H1 (cell line): ENCODE measurements around the gene SIN3B. TPM values are rescaled to one million over a fixed set of nuclear protein-coding genes. Genes with fewer than 3 reads are reported as not detected.

Experiments used
- CTCF ChIA-PET: fragments of 300-600 bp; sonication (Branson Sonifier 250); formaldehyde crosslinking; loops from one replicate; lab custom pipeline; 2021; ENCODE audit not compliant: partially characterized antibody; lab: Charles Lee
- POLR2A ChIA-PET: fragments of 300-600 bp; sonication (Branson Sonifier 250); formaldehyde crosslinking; loops from one replicate; lab custom pipeline; 2021; ENCODE audit warnings: inconsistent platforms; ENCODE audit not compliant: partially characterized antibody; lab: Charles Lee
- DNase-seq, 2 experiments: peaks; one replicate each; pipeline versions ENCODE4 v3.0.0 to v3.0.0-alpha.2; 2010 to 2022; ENCODE audit warnings: low spot score in 2 of 2, low read depth in 1 of 2, mixed read lengths in 1 of 2
- FAIRE-seq: peaks from 2 replicates; lab custom pipeline; 2011; peaks lifted over from hg19 to GRCh38; lab: Jason Lieb, UNC
- H2AFZ ChIP-seq: 2 replicates; pipeline ENCODE4 v1.8.1; 2012; ENCODE audit warnings: low read length, inconsistent platforms
- H2AK5ac ChIP-seq: 2 replicates; pipeline ENCODE4 v1.6.1; 2013; ENCODE audit warnings: low read depth, low read length
- H2BK120ac ChIP-seq: replicated peaks from 2 replicates; pipeline ENCODE3; 2013; ENCODE audit warnings: low read depth, low read length, inconsistent platforms
- H2BK12ac ChIP-seq: 2 replicates; pipeline ENCODE4 v1.6.1; 2013; ENCODE audit warnings: low read depth, low read length
- H2BK15ac ChIP-seq: 2 replicates; pipeline ENCODE4 v1.6.1; 2013; ENCODE audit warnings: low read length
- H2BK20ac ChIP-seq: 2 replicates; pipeline ENCODE4 v1.6.1; 2013; ENCODE audit warnings: low read length
- H2BK5ac ChIP-seq: 2 replicates; pipeline ENCODE4 v1.6.1; 2013; ENCODE audit warnings: low read depth, low read length
- H3K14ac ChIP-seq: 2 replicates; pipeline ENCODE4 v1.6.1; 2013; ENCODE audit warnings: inconsistent platforms; ENCODE audit not compliant: insufficient read length
- H3K18ac ChIP-seq: 2 replicates; pipeline ENCODE4 v1.6.1; 2013; ENCODE audit warnings: low read length; ENCODE audit errors: extremely low read depth
- H3K23ac ChIP-seq: 2 replicates; pipeline ENCODE4 v1.6.1; 2013; ENCODE audit warnings: inconsistent platforms; ENCODE audit not compliant: insufficient read length
- H3K23me2 ChIP-seq: 2 replicates; pipeline ENCODE4 v1.6.1; 2013; ENCODE audit warnings: low read depth, low read length
- H3K27ac ChIP-seq: 2 replicates; pipeline ENCODE4 v1.6.1; 2011; ENCODE audit warnings: low read depth, low read length, inconsistent platforms
- H3K27me3 ChIP-seq, 4 experiments: replicated peaks in 1 of 4; 1 replicate in 1 of 4; 2 replicates in 3 of 4; pipeline versions ENCODE4 v1.6.1 to v1.8.1; 2011 to 2013; ENCODE audit warnings: low read length in 3 of 4, mild to moderate bottlenecking in 3 of 4, inconsistent platforms in 2 of 4, mixed read lengths in 2 of 4, moderate library complexity in 1 of 4; ENCODE audit not compliant: control insufficient read depth in 3 of 4, insufficient read depth in 3 of 4; ENCODE audit errors: extremely low read depth in 1 of 4
- H3K36me3 ChIP-seq, 4 experiments: 2 replicates each; pipeline versions ENCODE4 v1.6.1 to v1.8.1; 2011 to 2013; ENCODE audit warnings: mild to moderate bottlenecking in 4 of 4, low read length in 3 of 4, moderate library complexity in 2 of 4, control low read depth in 1 of 4, inconsistent platforms in 1 of 4; ENCODE audit not compliant: insufficient read depth in 4 of 4, control insufficient read depth in 2 of 4
- H3K4ac ChIP-seq: replicated peaks from 2 replicates; pipeline ENCODE3; 2013; ENCODE audit warnings: low read length, low read depth, mixed read lengths, inconsistent platforms; ENCODE audit not compliant: insufficient read length
- H3K4me1 ChIP-seq, 4 experiments: replicated peaks in 1 of 4; 1 replicate in 1 of 4; 2 replicates in 3 of 4; pipeline versions ENCODE4 v1.6.1 to v1.8.1; 2011 to 2013; ENCODE audit warnings: low read length in 3 of 4, inconsistent platforms in 2 of 4, mixed read lengths in 1 of 4; ENCODE audit not compliant: insufficient read depth in 4 of 4, control insufficient read depth in 3 of 4
- H3K4me2 ChIP-seq, 2 experiments: 2 replicates each; pipeline versions ENCODE4 v1.6.1 to v1.8.1; 2011 to 2013; ENCODE audit warnings: low read depth in 2 of 2, low read length in 2 of 2, control low read depth in 1 of 2, inconsistent platforms in 1 of 2, mild to moderate bottlenecking in 1 of 2; ENCODE audit not compliant: insufficient read depth in 1 of 2
- H3K4me3 ChIP-seq, 4 experiments: fragments of 200-600, 300-600 bp in 1 of 4; sonication (generic), shearing (Covaris generic), sonication (Bioruptor Twin) in 1 of 4; 2 replicates each; pipeline versions ENCODE4 v1.5.1 to v1.8.1; 2011 to 2016; ENCODE audit warnings: low read length in 4 of 4, low read depth in 3 of 4, control low read depth in 2 of 4, inconsistent platforms in 2 of 4, mild to moderate bottlenecking in 2 of 4, mixed read lengths in 1 of 4, moderate library complexity in 1 of 4; ENCODE audit not compliant: insufficient read depth in 2 of 4; ENCODE audit errors: extremely low read depth in 1 of 4
- H3K56ac ChIP-seq: replicated peaks from 2 replicates; pipeline ENCODE3; 2013; ENCODE audit warnings: low read depth, mild to moderate bottlenecking, mixed read lengths, low read length, inconsistent platforms; ENCODE audit not compliant: insufficient read length
- H3K79me1 ChIP-seq: 2 replicates; pipeline ENCODE4 v1.6.1; 2013; ENCODE audit warnings: low read depth, low read length, control low read depth
- H3K79me2 ChIP-seq, 2 experiments: 2 replicates each; pipeline versions ENCODE4 v1.6.1 to v1.8.1; 2012 to 2013; ENCODE audit warnings: low read length in 2 of 2, mild to moderate bottlenecking in 2 of 2, inconsistent platforms in 1 of 2; ENCODE audit not compliant: insufficient read depth in 2 of 2, control insufficient read depth in 1 of 2
- H3K9ac ChIP-seq, 4 experiments: replicated peaks in 1 of 4; 1 replicate in 1 of 4; 2 replicates in 3 of 4; pipeline versions ENCODE4 v1.6.1 to v1.8.1; 2011 to 2013; ENCODE audit warnings: low read depth in 3 of 4, low read length in 3 of 4, control low read depth in 2 of 4, mild to moderate bottlenecking in 2 of 4, moderate library complexity in 2 of 4, inconsistent platforms in 1 of 4; ENCODE audit errors: extremely low read depth in 1 of 4
- H3K9me3 ChIP-seq, 2 experiments: 2 replicates each; pipeline versions ENCODE4 v1.6.1 to v1.8.1; 2012 to 2013; ENCODE audit warnings: mild to moderate bottlenecking in 2 of 2, moderate library complexity in 2 of 2, control low read depth in 1 of 2, inconsistent platforms in 1 of 2, low read depth in 1 of 2, low read length in 1 of 2, mixed read lengths in 1 of 2; ENCODE audit not compliant: insufficient read depth in 2 of 2
- H4K20me1 ChIP-seq, 2 experiments: replicated peaks in 1 of 2; 2 replicates each; pipeline versions ENCODE3 to v1.8.1; 2011 to 2013; ENCODE audit warnings: inconsistent platforms in 2 of 2, low read length in 2 of 2, mild to moderate bottlenecking in 1 of 2; ENCODE audit not compliant: insufficient read depth in 2 of 2, control insufficient read depth in 1 of 2
- H4K5ac ChIP-seq: 2 replicates; pipeline ENCODE4 v1.6.1; 2013; ENCODE audit warnings: low read length, low read depth, mixed read lengths, inconsistent platforms; ENCODE audit not compliant: insufficient read length
- H4K8ac ChIP-seq: 2 replicates; pipeline ENCODE4 v1.8.0; 2013; ENCODE audit warnings: mild to moderate bottlenecking, moderate library complexity, low read length, inconsistent platforms; ENCODE audit not compliant: insufficient read depth; ENCODE audit errors: extremely low read depth
- H4K91ac ChIP-seq: replicated peaks from 2 replicates; pipeline ENCODE3; 2013; ENCODE audit warnings: low read length, mixed read lengths, inconsistent platforms; ENCODE audit not compliant: insufficient read length
- ATF3 ChIP-seq: IDR thresholded peaks from 2 replicates; pipeline ENCODE4 v1.6.1; 2011; ENCODE audit warnings: low read depth, mild to moderate bottlenecking, low read length; ENCODE audit not compliant: insufficient read depth
- CREB1 ChIP-seq: IDR thresholded peaks from 2 replicates; pipeline ENCODE4 v1.6.1; 2012; ENCODE audit warnings: inconsistent platforms
- GABPA ChIP-seq: IDR thresholded peaks from 2 replicates; pipeline ENCODE4 v1.6.1; 2011; ENCODE audit warnings: mild to moderate bottlenecking, low read length, moderate library complexity, borderline replicate concordance; ENCODE audit not compliant: insufficient read depth
- PHF8 ChIP-seq: fragments of 200-600 bp; sonication (generic); conservative IDR thresholded peaks from 2 replicates; pipeline ENCODE4 v1.7.1; 2012; ENCODE audit warnings: low read depth, mild to moderate bottlenecking, inconsistent platforms, low read length, moderate library complexity
- RXRA ChIP-seq: IDR thresholded peaks from 2 replicates; pipeline ENCODE4 v1.6.1; 2011; ENCODE audit warnings: low read depth, mild to moderate bottlenecking, low read length, moderate library complexity; ENCODE audit not compliant: insufficient read depth
- SP4 ChIP-seq: IDR thresholded peaks from 2 replicates; pipeline ENCODE4 v1.6.1; 2012; ENCODE audit warnings: low read length, inconsistent platforms
- SRF ChIP-seq: IDR thresholded peaks from 2 replicates; pipeline ENCODE4 v1.6.1; 2011; ENCODE audit warnings: mild to moderate bottlenecking, low read depth, low read length, moderate library complexity
- YY1 ChIP-seq: IDR thresholded peaks from 2 replicates; pipeline ENCODE4 v1.6.1; 2011; ENCODE audit warnings: low read depth, mild to moderate bottlenecking, low read length
- WGBS, 2 experiments: shearing (Covaris generic) in 1 of 2; methylation state at CpG; one replicate each; pipeline versions ENCODE4 v1.1.6 to v1.1.7; 2013 to 2015; ENCODE audit warnings: low lambda C conversion rate in 2 of 2, mixed read lengths in 2 of 2, inconsistent platforms in 1 of 2, low coverage in 1 of 2, missing lambda C conversion rate in 1 of 2; ENCODE audit not compliant: insufficient replicate concordance in 2 of 2, insufficient coverage in 1 of 2, insufficient read length in 1 of 2; ENCODE audit errors: extremely low coverage in 1 of 2, missing lambda C conversion rate in 1 of 2; 5-methylcytosine and 5-hydroxymethylcytosine counted together
- long read RNA-seq, 2 experiments: library from RNA in 1 of 2; library from capped mRNA in 1 of 2; stranded (forward); transcript quantifications; one replicate each; pipeline ENCODE4 v2.0.0, GENCODE V29; 2021; ENCODE audit warnings: inconsistent platforms in 1 of 2
- polyA minus RNA-seq, 3 experiments: library from RNA; depleted of rRNA, polyadenylated mRNA; stranded (reverse); fragments of >200 nt; gene quantifications; 1 replicate in 2 of 3; 2 replicates in 1 of 3; pipeline ENCODE4 v1.2.3, GENCODE V29; 2011
- polyA plus RNA-seq, 7 experiments: library from polyadenylated mRNA; depleted of rRNA in 3 of 7; stranded (reverse) in 5 of 7; unstranded in 2 of 7; fragments of >200 nt in 5 of 7; fragments of 200-250 nt in 2 of 7; gene quantifications; 1 replicate in 5 of 7; 2 replicates in 1 of 7; 4 replicates in 1 of 7; pipeline versions ENCODE4 v1.2.1 to v1.2.3, GENCODE V29; 2011 to 2013; ENCODE audit warnings: missing spikeins in 2 of 7, mixed read lengths in 2 of 7
- total RNA-seq: library from RNA; stranded (reverse); fragmentation: NEBNext Ultra II Directional; extraction: Animal tissue kit (Norgen Biotek cat#: 25700); gene quantifications from 2 replicates; pipeline ENCODE4 v1.2.1, GENCODE V29; 2021

SIN3B gene
- total RNA-seq (60.1 and 71.1 TPM in 2 replicates), polyA plus RNA-seq (2011; rRNA removed) (29.5 and 45.5 TPM in 2 replicates), polyA minus RNA-seq (2011; rRNA and poly(A)+ RNA removed) (37.2 and 44.7 TPM in 2 replicates)
- 49.4 TPM for polyA plus RNA-seq (2011; cell fraction: cytosol; rRNA removed)
- polyA plus RNA-seq (2011; cell fraction: nucleus; rRNA removed), result 188 TPM
- 46.5 to 57.5 TPM (median 53.3 TPM) in 4 replicates for polyA plus RNA-seq (2012, experiment 1 of 2)
- polyA plus RNA-seq (2012, experiment 2 of 2), result 32.3 TPM
- 36.6 TPM for polyA plus RNA-seq (2013, experiment 1 of 2)
- 33.4 TPM for polyA plus RNA-seq (2013, experiment 2 of 2)
- 34.7 TPM for polyA minus RNA-seq (2011; cell fraction: cytosol; rRNA and poly(A)+ RNA removed)
- 59.9 TPM for polyA minus RNA-seq (2011; cell fraction: nucleus; rRNA and poly(A)+ RNA removed)
- long read RNA-seq, experiment 1, transcript SIN3B-209 (8 exons, 2,556 nt), result major isoform, 7 of 50 reads
- long read RNA-seq, experiment 1, partial matches to known transcripts, result 16 of 50 reads
- long read RNA-seq, experiment 1, other reads (novel, unspliced or antisense), result 25 of 50 reads
- long read RNA-seq, experiment 2, partial matches to known transcripts, result 1 of 1 reads
- long read RNA-seq, experiment 2, other reads (novel, unspliced or antisense), result 0 of 1 reads

- ChIA-PET POLR2A (interaction anchor here (0.6 to 1.2 kb wide), 5 partner anchors 9 to 49 kb away, joined by 3 to 4 read pairs (median 3); no protein-coding TSS in a partner anchor), CTCF (interaction anchor here (1.0 to 2.1 kb wide), 3 partner anchors 11 to 63 kb away, joined by 3 to 6 read pairs (median 3); no protein-coding TSS in a partner anchor)
- no peak within 1 kb of the TSS for H3K27ac ChIP-seq
- H4K20me1 ChIP-seq, result peaks cover 2% of the 10 kb centered on the region in 2 experiments
- no peak within 1 kb of the TSS for H2BK12ac ChIP-seq
- H3K9ac ChIP-seq, result peak within 1 kb of the TSS; percentile 54 to 83 (median 57)
- 7% methylated on average over 33 of the region's 63 CpGs; no CpG with 5 or more reads in 1 of the 2 experiments for WGBS, 2 experiments
- peak within 1 kb of the TSS; percentile 72 to 83 for H3K4me2 ChIP-seq
- no peak within 1 kb of the TSS for H3K14ac ChIP-seq
- H2BK20ac ChIP-seq, result no peak within 1 kb of the TSS
- no peak within 1 kb of the TSS for H4K91ac ChIP-seq
- DNase-seq, result peak; percentile 61 to 95
- no peak within 1 kb of the TSS for H3K56ac ChIP-seq
- peak within 1 kb of the TSS; percentile 81 to 88 (median 86) for H3K4me3 ChIP-seq
- no peaks in the 10 kb centered on the region; the same call in 1 of the 2 replicates for H3K79me1 ChIP-seq
- H4K8ac ChIP-seq, result peak within 1 kb of the TSS; percentile 64; the same call in 1 of the 2 replicates
- H2BK5ac ChIP-seq, result peak within 1 kb of the TSS; percentile 66; the same call in 1 of the 2 replicates
- peaks cover 4 to 17% (median 9%) of the 10 kb centered on the region in 4 experiments for H3K4me1 ChIP-seq
- no peaks in the 10 kb centered on the region for H3K27me3 ChIP-seq
- H3K36me3 ChIP-seq, result peaks cover 10 to 25% (median 21%) of the 10 kb centered on the region in 4 experiments
- FAIRE-seq, result no peak
- H3K23me2 ChIP-seq, result peaks cover 5% of the 10 kb centered on the region; the same call in 1 of the 2 replicates
- H3K9me3 ChIP-seq, result no peaks in the 10 kb centered on the region
- H3K23ac ChIP-seq, result no peak within 1 kb of the TSS
- H4K5ac ChIP-seq, result no peak within 1 kb of the TSS
- 0 out of 2 replicates have a peak within 1 kb of the TSS, but pooled peaks have one; percentile 6 for H2AFZ ChIP-seq
- no peak within 1 kb of the TSS for H2BK15ac ChIP-seq
- H3K18ac ChIP-seq, result peak within 1 kb of the TSS; percentile 71
- peaks cover 0 to 12% of the 10 kb centered on the region in 2 experiments; a peak in 2 of 4 replicates for H3K79me2 ChIP-seq
- H2AK5ac ChIP-seq, result no peak within 1 kb of the TSS
- no peak within 1 kb of the TSS for H3K4ac ChIP-seq
- no peak within 1 kb of the TSS for H2BK120ac ChIP-seq
- TF ChIP-seq RXRA (no peak), PHF8 (peak; percentile 86), SP4 (no peak), YY1 (peak; percentile 64; the same call in 1 of the 2 replicates), SRF (no peak), ATF3 (no peak), GABPA (no peak), CREB1 (peak; percentile 84)
Observed at GRCh38 chr19:16829010-16829821, at the start of gene SIN3B. TSS of gene SIN3B (plus strand) at chr19:16829398. CDS start at chr19:16829421, 23 bp downstream.
